Measurements from ENCODE around the gene NAXE.
"Not testable (repeated sequence)": the region's sequence is repeated elsewhere in the genome, so short reads cannot be mapped to it uniquely, and the experiment has no call there.

The NAXE gene

DNA sequence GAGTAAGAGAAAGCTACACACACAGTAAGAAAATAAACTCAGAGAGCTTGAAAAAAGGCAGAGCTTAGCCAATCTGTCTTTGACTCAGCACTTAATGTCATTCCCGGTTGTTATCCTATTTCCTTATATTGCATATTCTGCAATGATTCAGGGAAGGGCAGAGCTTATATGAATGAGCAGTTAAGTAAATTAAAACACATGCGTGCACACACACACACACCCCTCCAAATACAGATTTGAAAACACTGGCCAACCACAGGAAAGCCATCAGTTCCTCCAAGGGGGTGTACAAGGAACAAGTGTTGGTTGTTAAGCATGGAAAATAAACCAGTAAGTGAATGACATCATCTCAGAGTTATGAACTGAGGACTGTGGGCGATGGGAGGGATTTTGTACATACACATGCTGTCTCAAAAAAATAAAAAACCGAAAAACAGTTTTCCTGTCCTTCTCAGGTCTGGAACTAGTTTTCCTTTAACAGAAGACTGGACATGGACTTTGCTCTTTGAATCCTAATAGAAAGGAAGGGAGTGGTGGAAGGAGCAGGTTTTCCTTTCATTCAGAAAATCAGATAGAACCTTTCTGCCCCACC is 20.2 kb upstream of the NAXE start:
- peak; percentile 85 for DNase-seq (ENCODE audit: low spot score)

DNA sequence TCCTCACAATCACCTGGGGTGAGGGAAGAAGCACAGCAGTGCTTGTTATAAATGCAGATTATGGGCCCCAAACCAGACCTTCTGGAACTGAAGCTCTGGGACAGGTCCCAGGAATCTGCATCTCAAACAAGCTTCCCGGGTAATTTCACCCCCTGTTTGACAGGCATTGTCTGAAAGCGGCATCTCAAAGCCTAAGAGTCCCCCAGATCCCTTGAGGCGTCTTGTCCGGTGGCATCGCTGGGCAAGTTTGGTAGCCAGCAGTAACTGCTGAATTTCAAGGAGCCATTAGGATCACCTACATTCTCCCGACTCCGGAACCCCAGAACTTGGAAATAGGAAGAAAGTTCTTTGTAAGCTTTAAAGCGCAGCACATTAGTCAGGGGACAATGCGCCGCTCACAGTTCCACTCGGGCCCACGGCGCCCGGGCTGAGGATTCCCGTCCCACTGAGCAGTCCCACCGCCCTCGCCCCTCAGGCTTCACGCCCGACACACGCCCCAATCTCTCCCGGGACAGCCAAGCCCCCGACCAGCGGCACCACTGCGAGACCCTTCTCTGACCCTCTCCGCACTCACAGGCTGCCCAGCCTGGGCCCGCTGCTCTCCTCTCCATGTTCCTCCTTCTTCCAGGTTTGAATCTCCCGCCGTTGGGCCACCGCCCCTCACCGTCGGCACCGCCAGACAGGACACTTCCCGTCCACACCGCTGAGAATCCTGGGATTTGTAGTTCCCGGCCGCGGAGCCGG is 19.5 kb upstream of the NAXE start, which contains the start of gene IQGAP3:
TSS of gene IQGAP3 (minus strand) at position 647 of the 744 bp plus-strand sequence. CDS start at position 611, 36 bp downstream.
- peak; percentile 96 for DNase-seq (ENCODE audit: low spot score)

DNA sequence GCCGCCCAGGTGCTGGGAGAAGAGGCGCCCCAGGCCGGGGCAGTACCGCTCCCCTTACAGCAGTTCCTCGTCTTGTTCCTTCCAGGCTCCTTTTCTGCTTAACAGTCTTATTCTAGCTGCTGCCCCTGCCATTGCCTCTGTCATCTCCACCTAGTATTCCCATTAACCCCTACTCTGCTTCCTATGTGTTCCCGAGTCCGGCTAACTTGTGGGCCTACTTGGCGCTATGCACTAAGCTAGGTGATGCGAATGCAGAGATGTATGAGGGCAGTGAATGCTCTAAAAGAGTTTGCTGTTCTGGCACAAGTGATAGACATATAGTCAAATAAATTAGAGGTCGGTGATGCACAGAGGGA is 18.9 kb upstream of the NAXE start:
- DNase-seq (ENCODE audit: low spot score), result no peak

DNA sequence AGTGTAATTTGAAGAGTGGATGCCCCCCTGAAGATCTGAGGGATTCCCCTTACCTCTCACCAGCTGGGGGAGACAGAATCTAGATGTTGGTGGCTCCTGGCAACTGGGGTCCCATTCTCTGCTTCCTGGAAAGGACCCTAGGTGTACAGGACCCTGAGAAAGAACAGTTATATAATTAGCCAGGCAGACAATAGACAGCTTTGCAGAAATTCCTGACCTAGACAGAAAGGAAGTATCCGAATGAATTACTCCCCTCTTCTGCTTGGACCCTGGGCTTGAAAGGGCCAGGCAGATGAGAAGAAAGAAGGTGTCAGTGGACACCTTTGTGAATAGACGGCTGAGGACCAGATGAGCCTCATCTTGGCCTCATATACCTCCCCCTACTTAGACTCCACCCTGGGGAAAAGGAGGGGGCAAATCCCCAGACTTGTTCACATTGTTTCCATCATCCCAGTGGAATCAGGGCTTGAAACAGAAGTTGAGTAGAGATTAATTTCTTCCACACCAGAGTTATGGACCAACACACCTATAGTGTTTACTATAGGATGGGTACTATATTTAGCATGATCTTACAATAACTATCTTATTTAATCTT is 17.4 kb upstream of the NAXE start:
- no peak for DNase-seq (ENCODE audit: low spot score)

DNA sequence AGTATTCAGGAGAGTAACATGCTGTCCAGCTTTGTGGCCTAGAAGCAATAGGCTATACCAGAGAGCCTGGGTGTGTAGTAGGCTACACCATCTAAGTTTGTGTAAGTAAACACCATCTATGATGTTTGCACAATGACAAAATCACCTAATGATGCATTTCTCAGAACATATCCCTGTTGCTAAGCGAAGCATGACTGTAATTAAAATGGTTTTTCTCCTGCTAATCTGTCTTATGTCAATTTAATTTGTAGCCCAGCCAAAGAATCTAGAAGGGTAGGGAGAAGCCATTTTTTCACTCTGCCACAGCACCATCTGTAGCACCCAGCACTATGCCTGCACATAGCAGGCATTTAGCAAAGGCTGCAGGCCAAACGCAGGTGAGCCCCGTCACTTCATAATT is 14.0 kb upstream of the NAXE start:
- no peak for DNase-seq (ENCODE audit: low spot score)

DNA sequence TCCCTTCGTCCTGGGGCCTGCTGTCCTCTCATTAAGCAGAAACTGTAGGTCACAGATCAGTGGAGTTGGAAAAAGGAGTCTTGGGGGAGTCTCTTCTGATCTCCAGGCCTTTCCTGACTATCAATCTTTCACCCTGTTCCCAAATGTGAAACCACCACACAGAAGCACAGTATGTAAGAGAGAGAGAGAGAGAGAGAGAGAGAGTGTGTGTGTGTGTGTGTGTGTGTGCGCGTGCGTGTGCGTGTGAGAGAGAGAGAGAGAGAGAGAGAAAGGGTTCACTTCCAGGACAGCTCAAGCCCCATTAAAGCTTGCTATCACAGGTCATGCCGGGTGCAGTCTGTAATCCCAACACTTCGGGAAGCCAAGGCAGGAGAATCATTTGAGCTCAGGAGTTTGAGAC is 13.5 kb upstream of the NAXE start:
- no peak for DNase-seq (ENCODE audit: low spot score)

DNA sequence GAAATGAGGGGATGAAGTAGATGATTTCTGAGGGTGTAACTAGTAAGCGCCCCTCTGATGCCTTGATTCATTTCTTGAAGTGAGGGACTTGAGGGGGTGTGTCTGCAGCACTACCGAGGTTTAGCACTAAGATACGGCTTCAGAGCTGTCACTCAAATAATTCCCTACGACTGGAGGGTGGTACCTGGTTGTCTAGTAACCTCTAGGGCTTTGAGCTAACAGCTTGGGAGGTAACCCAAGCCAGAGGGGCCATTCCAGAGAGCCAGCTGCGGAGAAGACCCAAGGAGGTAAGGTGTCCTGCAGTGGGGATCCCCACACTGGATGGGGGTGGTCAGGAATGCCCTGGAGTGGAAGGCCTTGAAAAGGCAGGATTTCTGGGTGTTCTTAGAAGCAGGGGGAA is 12.1 kb upstream of the NAXE start, which contains the start of gene TTC24:
TSS of gene TTC24 (plus strand) at position 252 of the 400 bp plus-strand sequence. CDS start 1,642 bp downstream, outside the sequence.
- DNase-seq (ENCODE audit: low spot score), result no peak

DNA sequence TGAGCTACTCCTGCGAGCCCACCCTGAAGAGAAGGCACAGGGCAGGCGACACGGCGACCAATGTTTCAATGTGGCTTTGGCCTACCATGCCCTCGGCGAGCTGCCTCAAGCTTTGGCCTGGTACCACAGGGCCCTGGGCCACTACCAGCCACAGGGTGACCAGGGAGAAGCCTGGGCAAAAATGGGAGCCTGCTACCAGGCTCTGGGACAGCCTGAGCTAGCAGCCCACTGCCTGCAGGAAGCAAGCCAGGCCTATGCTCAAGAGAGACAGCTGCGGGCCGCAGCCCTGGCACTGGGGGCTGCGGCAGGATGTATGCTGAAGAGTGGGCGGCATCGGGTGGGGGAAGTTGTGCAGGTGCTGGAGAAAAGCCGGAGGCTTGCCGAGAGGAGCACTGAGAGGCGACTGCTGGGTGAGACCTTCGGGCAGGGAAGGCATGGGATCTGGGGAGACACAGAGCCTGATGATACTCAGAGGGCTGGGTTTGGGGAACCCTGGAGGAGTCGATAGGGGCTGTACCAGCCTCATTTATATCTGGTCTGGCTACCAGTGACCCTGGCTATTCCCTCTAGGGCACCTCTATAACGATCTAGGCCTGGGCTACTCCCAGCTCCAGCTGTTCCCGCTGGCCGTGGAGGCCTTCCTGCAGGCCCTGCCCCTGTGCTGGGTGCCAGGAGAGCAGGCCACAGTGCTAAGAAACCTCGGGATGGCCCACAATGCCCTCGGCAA is 9.8 kb upstream of the NAXE start:
- no peak for DNase-seq (ENCODE audit: low spot score)

DNA sequence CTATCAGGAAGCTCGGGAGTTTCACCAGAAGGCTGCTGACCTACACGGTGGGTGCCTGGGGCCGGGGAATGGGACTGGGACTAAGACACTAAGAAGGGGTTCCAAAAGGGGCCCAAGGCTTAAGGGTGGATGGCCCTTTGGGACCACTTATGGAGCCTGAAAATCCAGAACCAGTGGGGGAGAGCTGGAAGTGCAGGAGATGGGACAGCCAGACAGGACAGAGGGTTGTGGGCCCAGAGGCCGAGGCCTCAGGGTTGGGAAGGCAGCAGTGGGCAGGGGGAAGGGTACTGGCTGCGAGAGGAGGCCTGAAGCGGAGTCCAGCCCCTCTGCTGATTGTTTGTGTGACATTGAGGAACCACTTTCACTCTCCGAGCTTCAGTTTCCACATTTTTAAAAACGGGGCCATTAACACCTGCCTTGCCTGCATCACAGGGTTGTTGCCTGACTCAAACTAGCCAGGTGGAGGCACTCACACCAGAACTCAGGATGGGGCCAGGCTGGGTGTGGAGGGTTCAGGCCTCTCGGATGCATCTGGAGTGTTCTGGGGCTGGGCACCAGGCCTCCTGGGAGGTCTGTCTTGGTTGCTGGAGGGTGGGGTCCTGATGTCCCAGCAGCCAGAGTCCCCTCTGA is 9.1 kb upstream of the NAXE start:
- no peak for DNase-seq (ENCODE audit: low spot score)

DNA sequence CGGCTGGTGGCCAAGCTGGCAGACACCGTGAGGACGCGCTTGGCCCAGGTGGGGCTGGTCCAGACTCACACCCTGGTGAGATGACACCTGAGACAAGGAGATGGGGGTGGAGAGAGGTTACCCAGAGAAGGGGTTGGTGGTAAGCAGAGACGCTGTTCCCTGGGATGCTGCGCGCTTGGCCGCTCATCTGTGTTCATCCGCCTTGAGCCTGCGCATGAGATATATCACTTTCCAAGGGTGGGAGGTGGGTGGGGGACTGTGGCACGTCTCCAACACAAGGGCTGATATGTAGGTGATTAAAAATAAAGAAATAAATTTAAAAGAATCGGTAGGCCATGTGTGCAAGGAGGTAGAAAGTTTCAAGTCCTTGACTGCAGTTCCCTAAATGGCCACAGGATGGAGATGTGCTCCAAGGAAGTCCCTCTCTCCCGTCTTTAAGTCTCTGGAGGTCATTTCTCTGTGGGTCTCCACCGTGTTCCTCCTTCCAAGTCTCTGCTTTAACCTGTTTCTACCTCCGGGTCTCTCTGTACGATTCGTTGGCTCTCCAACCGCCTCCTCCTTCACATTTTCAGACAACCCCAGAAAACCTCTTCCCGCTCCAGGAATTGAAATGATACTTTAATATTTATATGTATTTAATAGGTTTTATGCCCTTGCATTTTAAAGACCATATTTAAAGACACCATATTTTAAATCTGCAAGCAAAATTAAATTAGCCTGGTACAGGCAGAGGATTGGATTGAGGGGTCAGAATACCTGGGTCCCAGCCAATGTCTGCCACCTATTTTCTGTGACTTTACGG is 7.6 kb upstream of the NAXE start:
- DNase-seq (ENCODE audit: low spot score), result peak; percentile 87

DNA sequence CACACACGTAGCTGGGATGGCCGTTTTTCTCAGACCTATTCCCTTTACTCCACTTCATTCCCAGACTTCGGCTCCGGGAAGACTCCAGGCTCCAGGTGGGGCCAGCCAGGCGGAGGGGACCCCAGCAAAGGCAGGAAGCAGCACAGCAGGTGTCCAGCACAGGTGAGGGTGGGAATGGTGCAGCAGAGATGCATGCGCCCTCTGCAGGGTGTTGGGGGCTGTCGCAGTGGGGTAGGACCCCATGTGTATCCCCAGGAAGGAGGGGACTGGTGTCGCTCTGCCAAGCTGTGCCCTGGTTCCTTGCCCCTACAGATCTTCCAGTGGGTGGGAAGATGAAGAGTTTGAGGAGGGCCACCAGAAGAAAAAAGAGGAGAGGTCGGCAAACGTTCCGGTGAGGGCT is 6.8 kb upstream of the NAXE start:
- no peak for DNase-seq (ENCODE audit: low spot score)

DNA sequence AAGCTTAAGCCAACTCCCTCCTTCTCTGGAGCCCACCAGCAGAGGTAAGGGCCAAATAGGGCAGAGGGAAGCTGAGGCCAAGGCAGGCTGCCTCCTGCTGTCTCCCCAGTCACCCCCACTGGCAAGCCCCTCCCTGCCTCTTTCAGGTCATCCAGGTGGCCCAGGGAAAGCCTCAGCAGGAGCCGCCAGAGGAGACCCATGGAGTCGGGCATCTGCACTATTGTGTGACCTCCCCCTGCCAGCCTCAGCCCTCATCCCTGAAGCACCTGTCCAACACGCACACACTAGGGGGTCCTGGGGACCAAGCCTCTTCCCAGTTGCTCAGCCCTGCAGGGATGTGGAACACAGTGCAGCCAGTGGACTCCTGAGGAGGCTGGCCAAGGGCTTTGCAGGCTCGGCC is 5.3 kb upstream of the NAXE start:
- no peak for DNase-seq (ENCODE audit: low spot score)

DNA sequence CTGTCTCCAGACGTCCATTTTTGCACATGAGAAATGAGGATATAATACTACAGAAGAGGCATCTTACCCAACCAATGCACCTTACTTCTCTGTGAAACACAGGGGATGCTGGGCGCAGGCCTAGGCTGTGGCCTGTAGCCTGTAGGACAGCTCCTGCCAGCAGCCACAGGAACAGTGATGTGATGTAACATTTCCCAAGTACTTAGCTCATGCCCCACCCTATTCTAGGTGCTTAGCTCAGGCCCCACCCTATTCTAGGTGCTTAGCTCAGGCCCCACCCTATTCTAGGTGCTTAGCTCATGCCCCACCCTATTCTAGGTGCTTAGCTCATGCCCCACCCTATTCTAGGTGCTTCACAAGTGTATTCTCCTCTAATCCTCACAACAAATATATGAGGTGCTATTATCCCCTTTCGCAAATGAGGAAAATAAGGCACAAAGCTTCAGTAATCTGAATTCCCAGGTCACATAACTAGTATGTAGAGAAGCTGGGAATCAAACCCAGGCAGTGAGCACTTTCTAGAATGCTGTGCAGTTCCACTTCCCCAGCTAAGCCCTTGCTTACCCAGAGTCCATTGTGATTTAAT is 4.6 kb upstream of the NAXE start:
- no peak for DNase-seq (ENCODE audit: low spot score)

DNA sequence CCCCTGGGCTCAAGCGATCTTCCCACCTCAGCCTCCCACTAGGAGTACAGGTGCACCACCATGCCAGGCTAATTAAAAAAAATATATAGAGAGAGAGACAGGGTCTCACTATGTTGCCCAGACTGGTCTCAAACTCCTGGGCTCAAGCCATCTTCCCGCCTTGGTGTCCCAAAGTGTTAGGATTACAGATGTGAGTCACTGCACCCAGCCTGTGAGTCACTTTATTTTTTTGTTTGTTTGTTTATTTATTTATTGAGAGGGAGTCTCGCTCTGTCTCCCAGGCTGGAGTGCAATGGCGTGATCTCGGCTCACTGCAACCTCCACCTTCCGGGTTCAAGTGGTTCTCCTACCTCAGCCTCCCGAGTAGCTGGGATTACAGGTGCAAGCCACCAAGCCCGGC is 3.6 kb upstream of the NAXE start:
- DNase-seq (ENCODE audit: low spot score), result not testable (repeated sequence)

DNA sequence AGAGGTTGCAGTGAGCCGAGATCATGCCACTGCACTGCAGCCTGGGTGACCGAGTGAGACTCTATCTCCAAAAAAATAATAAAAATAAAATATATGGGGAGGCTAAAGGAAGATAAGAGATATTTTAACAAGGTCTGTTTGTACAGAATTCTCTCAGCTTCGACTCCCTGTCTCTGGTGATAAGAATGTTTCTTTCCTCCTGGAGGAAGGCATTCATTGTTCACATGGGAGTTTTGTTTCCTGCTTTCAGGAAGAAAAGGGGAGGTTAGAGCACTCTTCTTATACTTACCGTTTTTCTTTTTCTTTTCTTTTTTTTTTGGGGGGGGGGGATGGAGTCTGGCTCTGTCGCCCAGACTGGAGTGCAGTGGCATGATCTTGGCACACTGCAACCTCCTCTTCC is 2.0 kb upstream of the NAXE start:
- DNase-seq (ENCODE audit: low spot score), result no peak

DNA sequence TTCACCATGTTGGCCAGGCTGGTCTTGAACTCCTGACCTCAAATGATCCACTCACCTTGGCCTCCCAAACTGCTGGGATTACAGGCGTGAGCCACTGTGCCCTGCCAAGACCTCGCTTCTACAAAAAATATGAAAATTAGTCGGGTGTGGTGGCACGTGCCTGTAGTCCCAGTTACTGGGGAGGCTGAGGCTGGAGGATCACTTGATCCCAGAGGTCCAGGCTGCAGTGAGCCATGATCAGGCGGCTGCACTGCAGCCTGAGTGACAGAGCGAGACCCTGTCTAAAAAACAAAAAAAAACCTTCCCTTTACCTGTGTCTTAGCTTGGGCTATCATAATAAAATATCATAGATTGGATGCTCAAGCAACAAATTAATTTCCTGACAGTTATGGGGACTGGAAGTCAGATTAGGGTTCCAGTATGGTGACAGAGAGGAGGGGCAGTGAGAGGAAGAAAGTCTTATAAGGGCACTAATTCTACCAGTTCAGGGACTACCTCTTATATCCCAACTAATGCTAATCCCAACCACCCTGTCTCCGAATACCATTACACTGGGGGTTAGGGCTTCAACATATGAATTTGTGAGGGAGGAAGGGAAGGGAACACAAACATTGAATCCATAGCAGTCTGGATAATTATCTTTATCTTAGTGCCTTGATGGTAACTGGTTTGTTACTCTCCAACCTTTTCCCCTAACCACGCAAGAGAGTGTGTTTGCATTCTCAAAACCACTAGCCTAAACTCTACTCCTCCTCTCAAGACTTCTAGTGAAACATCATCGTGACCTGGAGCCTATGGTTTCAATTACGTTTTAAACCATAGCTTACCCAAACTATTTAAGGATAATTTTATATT is 1.0 kb upstream of the NAXE start:
- no peak for DNase-seq (ENCODE audit: low spot score)

DNA sequence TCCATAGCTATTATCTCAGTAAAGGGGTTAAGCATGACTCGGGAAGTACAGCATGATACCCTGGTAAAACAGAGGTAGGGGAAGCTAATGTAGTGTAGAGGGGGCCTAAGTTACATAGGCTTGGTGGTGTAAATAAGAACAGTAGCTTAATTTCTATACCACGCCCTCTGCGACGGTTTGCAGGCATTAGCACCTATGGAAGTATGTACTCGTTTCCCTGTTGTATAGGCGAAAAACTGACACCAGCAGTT is 470 bp upstream of the NAXE start:
- DNase-seq (ENCODE audit: low spot score), result no peak

DNA sequence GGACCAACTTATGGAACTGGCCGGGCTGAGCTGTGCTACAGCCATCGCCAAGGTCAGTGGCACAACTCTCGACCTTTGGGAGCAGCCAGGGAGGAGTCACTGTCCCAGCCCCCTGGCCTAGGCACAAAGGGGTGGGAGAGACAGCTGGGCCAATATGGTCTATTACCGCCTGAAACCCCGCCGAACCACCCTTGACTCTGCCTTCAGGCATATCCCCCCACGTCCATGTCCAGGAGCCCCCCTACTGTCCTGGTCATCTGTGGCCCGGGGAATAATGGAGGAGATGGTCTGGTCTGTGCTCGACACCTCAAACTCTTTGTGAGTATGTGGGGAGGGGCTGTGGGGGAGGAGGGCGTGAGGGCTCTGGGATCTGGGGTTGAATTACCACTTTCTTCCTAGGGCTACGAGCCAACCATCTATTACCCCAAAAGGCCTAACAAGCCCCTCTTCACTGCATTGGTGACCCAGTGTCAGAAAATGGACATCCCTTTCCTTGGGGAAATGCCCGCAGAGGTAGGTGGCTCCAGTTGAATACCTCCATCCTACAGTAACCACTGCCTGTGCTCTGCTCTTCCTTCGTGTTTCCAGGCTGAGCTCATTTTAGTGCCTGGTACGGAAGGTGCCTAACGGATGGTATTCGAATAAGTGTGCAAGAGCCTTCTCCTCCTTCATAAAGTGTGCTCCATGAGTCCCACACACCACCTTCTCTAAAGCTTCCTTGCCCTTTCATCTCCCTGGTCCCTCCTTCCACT is 758 bp downstream of the NAXE start:
- no peak for DNase-seq (ENCODE audit: low spot score)

DNA sequence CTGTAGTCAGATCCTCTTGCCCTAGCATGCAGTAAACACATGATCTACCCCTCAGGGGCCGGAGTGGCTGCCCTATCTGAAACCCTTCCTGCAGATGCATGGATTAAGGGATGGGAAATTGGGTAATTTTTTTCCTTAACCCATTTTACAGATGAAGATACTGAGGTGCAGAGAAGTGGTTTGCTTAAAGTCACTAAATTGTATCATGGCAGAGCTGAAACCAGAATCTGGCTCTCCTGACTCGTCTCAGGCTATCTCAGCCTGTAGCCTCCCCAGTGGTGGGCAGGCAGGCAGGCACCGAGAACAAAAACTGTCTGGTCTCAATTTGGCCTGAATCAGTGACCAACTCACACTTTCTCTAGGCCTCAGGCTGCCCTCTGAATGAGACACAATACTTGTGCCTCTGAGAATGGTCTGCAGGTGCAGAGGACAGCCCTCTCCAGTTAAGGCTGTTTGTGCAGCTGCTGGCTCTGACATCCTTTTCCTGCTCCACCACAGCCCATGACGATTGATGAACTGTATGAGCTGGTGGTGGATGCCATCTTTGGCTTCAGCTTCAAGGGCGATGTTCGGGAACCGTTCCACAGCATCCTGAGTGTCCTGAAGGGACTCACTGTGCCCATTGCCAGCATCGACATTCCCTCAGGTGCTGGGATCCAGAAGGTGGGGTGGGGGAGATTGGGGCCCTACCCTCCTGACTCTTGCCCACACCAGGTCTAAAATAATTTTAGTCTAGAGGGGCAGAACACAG is 1.5 kb downstream of the NAXE start:
- DNase-seq (ENCODE audit: low spot score), result no peak

Measured in GM03348 (cell line).